ENCODE results near the gene DLG2. TPM values are rescaled to one million over a fixed set of nuclear protein-coding genes. Genes with fewer than 3 reads are reported as not detected.

The DLG2 gene
- total and polyA plus RNA-seq, 2 donors (not counting 3 experiments of a cell fraction or from before 2014, with no cell fraction given) = 0.15 to 1.1 TPM

- CTCF ChIA-PET = no interaction called here
- Histone ChIP-seq H3K4me3 (replicated peaks in 1 of 3; ENCODE audit: insufficient read depth in 1 of 3, low read depth in 1 of 3, low read length in 3 of 3) (no peak overlapping the region), H3K79me2 (ENCODE audit: control insufficient read depth, insufficient read depth, low read length) (no peaks in the 10 kb centered on the region), H3K9me1 (replicated peaks; ENCODE audit: control insufficient read depth, extremely low read depth, insufficient read depth, low read length) (no peaks in the 10 kb centered on the region), H3K4me2 (ENCODE audit: insufficient read depth, low read length) (no peak overlapping the region), H3K27me3 (ENCODE audit: control insufficient read depth in 2 of 2, insufficient read depth in 2 of 2, low read length in 2 of 2) (no peaks in the 10 kb centered on the region), H4K20me1 (replicated peaks; ENCODE audit: control insufficient read depth, extremely low read depth, insufficient read depth, low read length) (no peaks in the 10 kb centered on the region), H3K36me3 (ENCODE audit: control insufficient read depth in 2 of 2, extremely low read depth in 1 of 2, insufficient read depth in 2 of 2, low read length in 2 of 2) (no peaks in the 10 kb centered on the region), H3K4me1 (ENCODE audit: control insufficient read depth, extremely low read depth, insufficient read depth, low read length) (no peaks in the 10 kb centered on the region), H3K27ac (ENCODE audit: insufficient read depth, low read depth, low read length) (no peak overlapping the region), H3K9ac (replicated peaks; ENCODE audit: extremely low read depth, insufficient read depth, low read length) (no peak overlapping the region), H3K9me3 (replicated peaks; ENCODE audit: control insufficient read depth, insufficient read depth, low read length) (no peaks in the 10 kb centered on the region), H2AFZ (ENCODE audit: low read depth, low read length) (no peak overlapping the region)
- dilution Hi-C loops (cut with MboI; ENCODE audit: extremely low pct_ligation_motif_present, low sequenced_read_pairs) = no loop called here
- POLR2A ChIA-PET = no interaction called here
- no peak for TF ChIP-seq POLR2AphosphoS5 (IDR thresholded peaks at IDR 0.05; ENCODE audit: insufficient read depth, low read depth, low read length)
- FAIRE-seq = no peak
- BruUV-seq (replicated peaks) = no TSS peak
- DNase-seq (ENCODE audit: low read depth, low spot score) = no peak
- intact Hi-C loops (cut with micrococcal nuclease) = no loop called here
Measured at GRCh38 chr11:84468235-84468634, 1158.9 kb downstream of the DLG2 start.

GRCh38 chr11:84465040-84465439 lies 1162.1 kb downstream of the DLG2 start:
- no peak for TF ChIP-seq EZH2 (IDR thresholded peaks at IDR 0.05; ENCODE audit: borderline replicate concordance, low read depth, low read length, severe bottlenecking)
- TF ChIP-seq POLR2AphosphoS5 (IDR thresholded peaks at IDR 0.05; ENCODE audit: insufficient read depth, low read depth, low read length) = no peak
- TF ChIP-seq MYC (IDR thresholded peaks at IDR 0.05; ENCODE audit: low read depth, low read length) = no peak
- no peak for TF ChIP-seq GATA2 (IDR thresholded peaks at IDR 0.05; ENCODE audit: insufficient read depth, insufficient read length, low read depth, low read length)
- TF ChIP-seq FOS (IDR thresholded peaks at IDR 0.05; ENCODE audit: borderline replicate concordance, insufficient read depth, low read length) = no peak
- no peak for TF ChIP-seq JUN (IDR thresholded peaks at IDR 0.05; ENCODE audit: borderline replicate concordance, insufficient read depth, insufficient read length, low read depth)
- TF ChIP-seq, protein P1, sequence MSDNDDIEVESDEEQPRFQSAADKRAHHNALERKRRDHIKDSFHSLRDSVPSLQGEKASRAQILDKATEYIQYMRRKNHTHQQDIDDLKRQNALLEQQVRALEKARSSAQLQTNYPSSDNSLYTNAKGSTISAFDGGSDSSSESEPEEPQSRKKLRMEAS (IDR thresholded peaks at IDR 0.05; ENCODE audit: insufficient read depth, insufficient read length) = no peak
- no peak for TF ChIP-seq POLR2A (IDR thresholded peaks at IDR 0.05; ENCODE audit: low read depth, low read length)
- TF ChIP-seq, protein P2, sequence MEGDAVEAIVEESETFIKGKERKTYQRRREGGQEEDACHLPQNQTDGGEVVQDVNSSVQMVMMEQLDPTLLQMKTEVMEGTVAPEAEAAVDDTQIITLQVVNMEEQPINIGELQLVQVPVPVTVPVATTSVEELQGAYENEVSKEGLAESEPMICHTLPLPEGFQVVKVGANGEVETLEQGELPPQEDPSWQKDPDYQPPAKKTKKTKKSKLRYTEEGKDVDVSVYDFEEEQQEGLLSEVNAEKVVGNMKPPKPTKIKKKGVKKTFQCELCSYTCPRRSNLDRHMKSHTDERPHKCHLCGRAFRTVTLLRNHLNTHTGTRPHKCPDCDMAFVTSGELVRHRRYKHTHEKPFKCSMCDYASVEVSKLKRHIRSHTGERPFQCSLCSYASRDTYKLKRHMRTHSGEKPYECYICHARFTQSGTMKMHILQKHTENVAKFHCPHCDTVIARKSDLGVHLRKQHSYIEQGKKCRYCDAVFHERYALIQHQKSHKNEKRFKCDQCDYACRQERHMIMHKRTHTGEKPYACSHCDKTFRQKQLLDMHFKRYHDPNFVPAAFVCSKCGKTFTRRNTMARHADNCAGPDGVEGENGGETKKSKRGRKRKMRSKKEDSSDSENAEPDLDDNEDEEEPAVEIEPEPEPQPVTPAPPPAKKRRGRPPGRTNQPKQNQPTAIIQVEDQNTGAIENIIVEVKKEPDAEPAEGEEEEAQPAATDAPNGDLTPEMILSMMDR (IDR thresholded peaks at IDR 0.05; ENCODE audit: extremely low read depth in 1 of 2, insufficient read depth in 1 of 2, low read depth in 1 of 2, low read length in 2 of 2) = no peak
- no peaks in the 10 kb centered on the region for H3K9me3 ChIP-seq (replicated peaks; ENCODE audit: control insufficient read depth, insufficient read depth, low read length)
- DNase-seq (ENCODE audit: low read depth, low spot score) = no peak
- H3K9ac ChIP-seq (replicated peaks; ENCODE audit: extremely low read depth, insufficient read depth, low read length) = no peak overlapping the region
- ChIA-PET POLR2A (no interaction called here), CTCF (no interaction called here)
- FAIRE-seq = no peak
- intact Hi-C loops (cut with micrococcal nuclease) = no loop called here
- no peaks in the 10 kb centered on the region for H3K9me1 ChIP-seq (replicated peaks; ENCODE audit: control insufficient read depth, extremely low read depth, insufficient read depth, low read length)
- H3K79me2 ChIP-seq (ENCODE audit: control insufficient read depth, insufficient read depth, low read length) = no peaks in the 10 kb centered on the region
- no peak overlapping the region for H3K27ac ChIP-seq (ENCODE audit: insufficient read depth, low read depth, low read length)
- no peak overlapping the region for H3K4me3 ChIP-seq (replicated peaks in 1 of 3; ENCODE audit: insufficient read depth in 1 of 3, low read depth in 1 of 3, low read length in 3 of 3)
- no peaks in the 10 kb centered on the region for H4K20me1 ChIP-seq (replicated peaks; ENCODE audit: control insufficient read depth, extremely low read depth, insufficient read depth, low read length)
- H3K27me3 ChIP-seq (ENCODE audit: control insufficient read depth in 2 of 2, insufficient read depth in 2 of 2, low read length in 2 of 2) = no peaks in the 10 kb centered on the region
- no peak overlapping the region for H2AFZ ChIP-seq (ENCODE audit: low read depth, low read length)
- H3K36me3 ChIP-seq (ENCODE audit: control insufficient read depth in 2 of 2, extremely low read depth in 1 of 2, insufficient read depth in 2 of 2, low read length in 2 of 2) = no peaks in the 10 kb centered on the region
- H3K4me1 ChIP-seq (ENCODE audit: control insufficient read depth, extremely low read depth, insufficient read depth, low read length) = no peaks in the 10 kb centered on the region
- dilution Hi-C loops (cut with MboI; ENCODE audit: extremely low pct_ligation_motif_present, low sequenced_read_pairs) = no loop called here
- no peak overlapping the region for H3K4me2 ChIP-seq (ENCODE audit: insufficient read depth, low read length)
- BruUV-seq (replicated peaks) = no TSS peak
